Measurements from ENCODE around the gene CCDC69. TPM values are rescaled to one million over a fixed set of nuclear protein-coding genes. Genes with fewer than 3 reads are reported as not detected.
A peak's percentile ranks its signal among the peaks of the same experiment; 100 is the strongest.

Gene CCDC69
- total and polyA plus RNA-seq, 2 of the 8 experiments (the other 6 are each of a cell fraction or from before 2014, with no cell fraction given) = 8.4 to 10.8 TPM

GRCh38 chr5:151251621-151252020 lies 27.7 kb upstream of the CCDC69 start:
- Histone ChIP-seq H2BK12ac (ENCODE audit: low read depth, low read length) (no peak overlapping the region), H2BK20ac (ENCODE audit: low read length) (no peak overlapping the region), H3K4me3 (ENCODE audit: extremely low read depth in 1 of 4, insufficient read depth in 2 of 4, low read depth in 3 of 4, low read length in 4 of 4) (no peak overlapping the region), H3K79me2 (ENCODE audit: control insufficient read depth in 1 of 2, insufficient read depth in 2 of 2, low read length in 2 of 2) (peaks cover 0 to 8% of the 10 kb centered on the region in 2 experiments; a peak in 1 of 4 replicates), H4K5ac (ENCODE audit: insufficient read length, low read depth, low read length) (no peak overlapping the region), H3K14ac (ENCODE audit: insufficient read length) (no peak overlapping the region), H3K56ac (replicated peaks; ENCODE audit: insufficient read length, low read depth, low read length) (no peak overlapping the region), H3K23me2 (ENCODE audit: low read depth, low read length) (peaks cover 6% of the 10 kb centered on the region; the same call in 1 of the 2 replicates), H3K27ac (ENCODE audit: low read depth, low read length) (no peak overlapping the region), H4K8ac (ENCODE audit: extremely low read depth, insufficient read depth, low read length) (no peak overlapping the region), H2BK15ac (ENCODE audit: low read length) (no peak overlapping the region), H3K4ac (replicated peaks; ENCODE audit: insufficient read length, low read depth, low read length) (no peak overlapping the region), H3K79me1 (ENCODE audit: low read depth, low read length) (no peaks in the 10 kb centered on the region), H3K9ac (replicated peaks in 1 of 4; ENCODE audit: extremely low read depth in 1 of 4, low read depth in 3 of 4, low read length in 3 of 4) (no peak overlapping the region), H2AFZ (ENCODE audit: low read length) (peak overlapping the region; percentile 22; the same call in 1 of the 2 replicates), H3K27me3 (replicated peaks in 1 of 4; ENCODE audit: control insufficient read depth in 3 of 4, extremely low read depth in 1 of 4, insufficient read depth in 3 of 4, low read length in 3 of 4) (no peaks in the 10 kb centered on the region), H3K9me3 (ENCODE audit: insufficient read depth in 2 of 2, low read depth in 1 of 2, low read length in 1 of 2) (no peaks in the 10 kb centered on the region), H2BK5ac (ENCODE audit: low read depth, low read length) (no peak overlapping the region), H3K4me2 (ENCODE audit: insufficient read depth in 1 of 2, low read depth in 2 of 2, low read length in 2 of 2) (peak overlapping the region in 1 of 2 experiments; percentile 99; a peak in 2 of 4 replicates), H3K36me3 (ENCODE audit: control insufficient read depth in 2 of 4, insufficient read depth in 4 of 4, low read length in 3 of 4) (no peaks in the 10 kb centered on the region; a peak in 1 of 8 replicates), H2AK5ac (ENCODE audit: low read depth, low read length) (no peak overlapping the region), H3K18ac (ENCODE audit: extremely low read depth, low read length) (no peak overlapping the region), H3K4me1 (replicated peaks in 1 of 4; ENCODE audit: control insufficient read depth in 3 of 4, insufficient read depth in 4 of 4, low read length in 3 of 4) (peaks cover 0 to 5% (median 3%) of the 10 kb centered on the region in 4 experiments; a peak in 6 of 7 replicates), H4K20me1 (replicated peaks in 1 of 2; ENCODE audit: control insufficient read depth in 1 of 2, insufficient read depth in 2 of 2, low read length in 2 of 2) (no peaks in the 10 kb centered on the region), H2BK120ac (replicated peaks; ENCODE audit: low read depth, low read length) (no peak overlapping the region), H4K91ac (replicated peaks; ENCODE audit: insufficient read length, low read length) (no peak overlapping the region), H3K23ac (ENCODE audit: insufficient read length) (no peak overlapping the region)
- POLR2A ChIA-PET (ENCODE audit: partially characterized antibody) = interaction anchor here (1.4 to 1.5 kb wide), 2 partner anchors 10 to 13 kb away, joined by 4 to 12 read pairs; no protein-coding TSS in a partner anchor
- WGBS, 2 experiments (ENCODE audit: extremely low coverage in 1 of 2, insufficient coverage in 1 of 2, insufficient read length in 1 of 2, insufficient replicate concordance in 2 of 2, low coverage in 1 of 2, low lambda C conversion rate in 2 of 2, missing lambda C conversion rate in 1 of 2) = 88% methylated on average over 4 of the region's 4 CpGs; no CpG with 5 or more reads in 1 of the 2 experiments
- DNase-seq (ENCODE audit: low read depth in 1 of 2, low spot score in 2 of 2) = no peak
- CTCF ChIA-PET (ENCODE audit: partially characterized antibody) = interaction anchor here (0.6 to 5.1 kb wide), 6 partner anchors 10 to 88 kb away, joined by 3 to 36 read pairs (median 3); no protein-coding TSS in a partner anchor
- FAIRE-seq = no peak
- TF ChIP-seq KDM4A (IDR thresholded peaks at IDR 0.05; ENCODE audit: low read depth, low read length, severe bottlenecking) (no peak), CBX8 (IDR thresholded peaks at IDR 0.05; ENCODE audit: borderline replicate concordance, low read depth, low read length) (no peak), POU5F1 (IDR thresholded peaks at IDR 0.05; ENCODE audit: low read depth, low read length) (no peak), SIRT6 (IDR thresholded peaks at IDR 0.05; ENCODE audit: low read length) (no peak), SUZ12 (IDR thresholded peaks at IDR 0.05; ENCODE audit: low read length) (no peak), CHD1 (IDR thresholded peaks at IDR 0.05; ENCODE audit: low read depth, low read length) (no peak), CTCF (IDR thresholded peaks at IDR 0.05; ENCODE audit: control extremely low read depth in 1 of 3, insufficient read depth in 1 of 3, low read depth in 1 of 3, low read length in 3 of 3) (no peak), TCF12 (IDR thresholded peaks at IDR 0.05; ENCODE audit: low read depth, low read length) (no peak), USF2 (IDR thresholded peaks at IDR 0.05; ENCODE audit: low read length) (no peak), MAX (IDR thresholded peaks at IDR 0.05) (no peak)
